HEK293 (cell line): Measurements from ENCODE around the gene GJA9.
"Not testable (repeated sequence)": the region's sequence is repeated elsewhere in the genome, so short reads cannot be mapped to it uniquely, and the experiment has no call there.

ENCODE experiments used
- CTCF ChIA-PET: fragments of 350-600 bp; formaldehyde crosslinking; extraction: SDS; loops from one replicate; lab custom pipeline; 2021; ENCODE audit warnings: antibody characterized with exemption; lab: Yijun Ruan, JAX
- POLR2A ChIA-PET: fragments of 300-600 bp; formaldehyde crosslinking; extraction: SDS; loops from one replicate; lab custom pipeline; 2020; ENCODE audit warnings: antibody characterized with exemption, inconsistent platforms; lab: Yijun Ruan, JAX
- H3K27ac ChIP-seq: fragments of 200-500 bp; sonication (Bioruptor generic); 2 replicates; pipeline ENCODE4 v1.5.1; 2014; ENCODE audit warnings: low read depth, low read length, control low read depth, inconsistent platforms; ENCODE audit errors: extremely low read depth
- H3K36me3 ChIP-seq, 2 experiments: fragments of 200-500 bp in 1 of 2; sonication (Bioruptor generic) in 1 of 2; 1 replicate in 1 of 2; 2 replicates in 1 of 2; pipeline ENCODE4 v1.5.1; 2014 to 2017; ENCODE audit warnings: inconsistent platforms in 2 of 2, low read length in 2 of 2; ENCODE audit not compliant: control insufficient read depth in 2 of 2, insufficient read depth in 1 of 2
- H3K4me1 ChIP-seq: fragments of 200-500 bp; sonication (Bioruptor generic); 2 replicates; pipeline ENCODE4 v1.5.1; 2014; ENCODE audit warnings: mild to moderate bottlenecking, low read length, inconsistent platforms; ENCODE audit not compliant: control insufficient read depth, insufficient read depth
- H3K4me3 ChIP-seq: 2 replicates; pipeline ENCODE4 v1.5.1; 2011; ENCODE audit warnings: low read depth, mild to moderate bottlenecking, control low read depth, low read length, moderate library complexity
- H3K9me3 ChIP-seq: fragments of 200-500 bp; sonication (Bioruptor generic); 2 replicates; pipeline ENCODE4 v1.5.1; 2014; ENCODE audit warnings: low read depth, low read length, inconsistent platforms; ENCODE audit not compliant: control insufficient read depth, insufficient read depth
- CTCF ChIP-seq: fragments of 450-650 bp; formaldehyde crosslinking; IDR thresholded peaks from 2 replicates; pipeline ENCODE4 v1.5.1; 2016; ENCODE audit warnings: missing biosample characterization, missing genetic modification characterization
- PRDM2 ChIP-seq: fragments of 450-650 bp; formaldehyde crosslinking; IDR thresholded peaks from 2 replicates; pipeline ENCODE4 v1.5.1; 2016; ENCODE audit warnings: missing biosample characterization, missing genetic modification characterization, borderline replicate concordance
- REST ChIP-seq: fragments of 450-650 bp; formaldehyde crosslinking; IDR thresholded peaks from 2 replicates; pipeline ENCODE4 v1.5.1; 2016; ENCODE audit warnings: missing biosample characterization, missing genetic modification characterization
- TRIM28 ChIP-seq: IDR thresholded peaks from 2 replicates; pipeline ENCODE4 v1.6.1; 2011; ENCODE audit warnings: low read length, control low read depth, borderline replicate concordance
- ZBTB17 ChIP-seq: fragments of 450-650 bp; formaldehyde crosslinking; IDR thresholded peaks from 2 replicates; pipeline ENCODE4 v1.5.1; 2016; ENCODE audit warnings: missing biosample characterization, missing genetic modification characterization
- ZEB2 ChIP-seq: fragments of 450-650 bp; formaldehyde crosslinking; IDR thresholded peaks from 2 replicates; pipeline ENCODE4 v1.5.1; 2016; ENCODE audit warnings: missing biosample characterization, missing genetic modification characterization
- ZNF112 ChIP-seq: fragments of 450-650 bp; formaldehyde crosslinking; IDR thresholded peaks from 2 replicates; pipeline ENCODE4 v1.5.0; 2017; ENCODE audit warnings: missing biosample characterization, missing genetic modification characterization
- ZNF2 ChIP-seq: fragments of 450-650 bp; formaldehyde crosslinking; IDR thresholded peaks from 2 replicates; pipeline ENCODE4 v1.5.1; 2016; ENCODE audit warnings: missing biosample characterization, missing genetic modification characterization
- ZNF302 ChIP-seq: fragments of 450-650 bp; formaldehyde crosslinking; IDR thresholded peaks from 2 replicates; pipeline ENCODE4 v1.5.1; 2016; ENCODE audit warnings: missing biosample characterization, missing genetic modification characterization, low read depth
- ZNF513 ChIP-seq: fragments of 450-650 bp; IDR thresholded peaks from 2 replicates; pipeline ENCODE4 v1.5.1; 2018; ENCODE audit warnings: missing biosample characterization, missing genetic modification characterization
- ZNF654 ChIP-seq: fragments of 450-650 bp; formaldehyde crosslinking; IDR thresholded peaks from 2 replicates; pipeline ENCODE4 v1.5.1; 2016; ENCODE audit warnings: low read depth, missing biosample characterization, missing genetic modification characterization
- TF ChIP-seq, protein P1 (sequence below): fragments of 450-650 bp; formaldehyde crosslinking; conservative IDR thresholded peaks from 2 replicates; pipeline ENCODE4 v1.5.1; 2016; ENCODE audit warnings: low read depth, missing biosample characterization, missing genetic modification characterization

The GJA9 gene

DNA sequence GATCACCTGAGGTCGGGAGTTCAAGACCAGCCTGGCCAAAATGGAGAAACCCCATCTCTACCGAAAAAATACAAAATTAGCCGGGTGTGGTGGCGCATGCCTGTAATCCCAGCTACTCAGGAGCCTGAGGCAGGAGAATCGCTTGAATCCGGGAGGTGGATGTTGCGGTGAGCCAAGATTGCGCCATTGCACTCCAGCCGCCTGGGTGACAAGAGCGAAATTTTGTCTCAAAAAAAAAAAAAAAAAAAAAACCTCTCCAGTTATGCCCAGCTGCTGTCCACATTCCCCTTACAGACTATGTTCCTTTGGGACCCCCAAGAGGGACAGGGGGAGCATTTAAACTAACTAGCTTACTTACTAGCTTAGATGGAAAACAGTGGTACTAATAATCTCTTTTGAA, 45.1 kb downstream of the GJA9 start:
- POLR2A ChIA-PET, result interaction anchor here (0.6 to 2.0 kb wide), 2 partner anchors 190 to 843 kb away, joined by 3 to 5 read pairs; no protein-coding TSS in a partner anchor
- CTCF ChIA-PET, result interaction anchor here (1.9 kb wide), 1 partner anchor 809 kb away, joined by 6 read pairs; no protein-coding TSS in a partner anchor
- not testable (repeated sequence) for H3K9me3 ChIP-seq

GRCh38 chr1:38834937-38835827, 46.2 kb downstream of the GJA9 start:
- ChIA-PET POLR2A (interaction anchor here (0.7 to 2.0 kb wide), 2 partner anchors 808 to 842 kb away, joined by 3 to 5 read pairs; no protein-coding TSS in a partner anchor), CTCF (interaction anchor here (0.5 to 2.2 kb wide), 29 partner anchors 9 to 975 kb away, joined by 3 to 14 read pairs (median 4); partner anchors contain the start of gene MTF1)
- H3K4me3 ChIP-seq, result no peak overlapping the region
- H3K9me3 ChIP-seq, result no peaks in the 10 kb centered on the region
- no peak overlapping the region for H3K27ac ChIP-seq
- peaks cover 0 to 32% of the 10 kb centered on the region in 2 experiments; a peak in 1 of 3 replicates for H3K36me3 ChIP-seq
- no peaks in the 10 kb centered on the region for H3K4me1 ChIP-seq
- TF ChIP-seq ZBTB17 (tag by site-specific recombination), result peak; percentile 46; the same call in 1 of the 2 replicates
- TF ChIP-seq ZNF302 (tag by site-specific recombination), result no peak
- TF ChIP-seq, protein P1, sequence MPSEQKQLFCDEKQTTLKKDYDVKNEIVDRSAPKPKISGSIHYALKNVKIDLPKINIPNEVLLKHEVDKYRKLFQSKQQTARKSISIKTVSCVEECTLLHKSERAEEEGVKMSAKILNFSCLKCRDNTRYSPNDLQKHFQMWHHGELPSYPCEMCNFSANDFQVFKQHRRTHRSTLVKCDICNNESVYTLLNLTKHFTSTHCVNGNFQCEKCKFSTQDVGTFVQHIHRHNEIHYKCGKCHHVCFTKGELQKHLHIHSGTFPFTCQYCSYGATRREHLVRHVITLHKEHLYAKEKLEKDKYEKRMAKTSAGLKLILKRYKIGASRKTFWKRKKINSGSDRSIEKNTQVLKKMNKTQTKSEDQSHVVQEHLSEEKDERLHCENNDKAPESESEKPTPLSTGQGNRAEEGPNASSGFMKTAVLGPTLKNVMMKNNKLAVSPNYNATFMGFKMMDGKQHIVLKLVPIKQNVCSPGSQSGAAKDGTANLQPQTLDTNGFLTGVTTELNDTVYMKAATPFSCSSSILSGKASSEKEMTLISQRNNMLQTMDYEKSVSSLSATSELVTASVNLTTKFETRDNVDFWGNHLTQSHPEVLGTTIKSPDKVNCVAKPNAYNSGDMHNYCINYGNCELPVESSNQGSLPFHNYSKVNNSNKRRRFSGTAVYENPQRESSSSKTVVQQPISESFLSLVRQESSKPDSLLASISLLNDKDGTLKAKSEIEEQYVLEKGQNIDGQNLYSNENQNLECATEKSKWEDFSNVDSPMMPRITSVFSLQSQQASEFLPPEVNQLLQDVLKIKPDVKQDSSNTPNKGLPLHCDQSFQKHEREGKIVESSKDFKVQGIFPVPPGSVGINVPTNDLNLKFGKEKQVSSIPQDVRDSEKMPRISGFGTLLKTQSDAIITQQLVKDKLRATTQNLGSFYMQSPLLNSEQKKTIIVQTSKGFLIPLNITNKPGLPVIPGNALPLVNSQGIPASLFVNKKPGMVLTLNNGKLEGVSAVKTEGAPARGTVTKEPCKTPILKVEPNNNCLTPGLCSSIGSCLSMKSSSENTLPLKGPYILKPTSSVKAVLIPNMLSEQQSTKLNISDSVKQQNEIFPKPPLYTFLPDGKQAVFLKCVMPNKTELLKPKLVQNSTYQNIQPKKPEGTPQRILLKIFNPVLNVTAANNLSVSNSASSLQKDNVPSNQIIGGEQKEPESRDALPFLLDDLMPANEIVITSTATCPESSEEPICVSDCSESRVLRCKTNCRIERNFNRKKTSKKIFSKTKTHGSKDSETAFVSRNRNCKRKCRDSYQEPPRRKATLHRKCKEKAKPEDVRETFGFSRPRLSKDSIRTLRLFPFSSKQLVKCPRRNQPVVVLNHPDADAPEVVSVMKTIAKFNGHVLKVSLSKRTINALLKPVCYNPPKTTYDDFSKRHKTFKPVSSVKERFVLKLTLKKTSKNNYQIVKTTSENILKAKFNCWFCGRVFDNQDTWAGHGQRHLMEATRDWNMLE, result no peak
- no peak for TF ChIP-seq REST
- TF ChIP-seq ZNF112 (tag by site-specific recombination), result no peak
- TF ChIP-seq ZNF513 (tag by site-specific recombination), result no peak
- TF ChIP-seq PRDM2 (tag by site-specific recombination), result no peak
- peak; percentile 73 for TF ChIP-seq CTCF (tag by site-specific recombination)
- peak; percentile 56 for TF ChIP-seq ZEB2
- 0 out of 2 replicates have a peak, but pooled peaks have one; percentile 15 for TF ChIP-seq TRIM28
- peak; percentile 95 for TF ChIP-seq ZNF654
- TF ChIP-seq ZNF2, result peak; percentile 62; the same call in 1 of the 2 replicates

More for the DNA sequence above, 45.1 kb downstream of the GJA9 start:
- H3K27ac ChIP-seq, H3K4me1 ChIP-seq, H3K4me3 ChIP-seq: not testable (repeated sequence)
- peaks cover 3 to 39% of the 10 kb centered on the region in 2 experiments; a peak in 2 of 3 replicates for H3K36me3 ChIP-seq
